Activated CD4-positive, alpha-beta T cell treated with anti-CD3 and anti-CD28 coated beads, Interleukin-2, amount 50 U/mL, for 16 hours (primary cell): ENCODE results near the gene SGK1.
"Not testable (repeated sequence)": the region's sequence is repeated elsewhere in the genome, so short reads cannot be mapped to it uniquely, and the experiment has no call there.

Experiments
- DNase-seq: peaks from one replicate; pipeline ENCODE4 v3.0.0-alpha.2; 2020

SGK1 gene

DNA sequence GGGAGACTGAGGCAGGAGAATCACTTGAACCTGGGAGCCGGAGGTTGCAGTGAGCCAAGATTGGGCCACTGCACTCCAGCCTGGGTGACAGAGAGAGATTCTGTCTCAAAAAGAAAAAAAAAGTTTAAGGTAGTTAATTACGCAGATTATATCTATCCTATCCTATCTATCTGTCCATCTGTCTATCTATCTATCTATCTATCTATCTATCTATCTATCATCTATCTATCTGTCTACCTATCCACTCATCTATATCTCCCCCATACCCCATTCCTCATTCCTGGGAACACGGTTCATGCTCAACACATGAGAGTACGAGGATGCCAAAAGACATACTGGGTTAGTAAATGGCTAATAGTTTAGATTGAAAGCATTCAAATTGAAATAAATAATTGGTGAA, 8.3 kb upstream of the SGK1 start:
- DNase-seq: not testable (repeated sequence)

- no peak for DNase-seq
Observed at GRCh38 chr6:134324766-134325165, 6.9 kb upstream of the SGK1 start.

DNA sequence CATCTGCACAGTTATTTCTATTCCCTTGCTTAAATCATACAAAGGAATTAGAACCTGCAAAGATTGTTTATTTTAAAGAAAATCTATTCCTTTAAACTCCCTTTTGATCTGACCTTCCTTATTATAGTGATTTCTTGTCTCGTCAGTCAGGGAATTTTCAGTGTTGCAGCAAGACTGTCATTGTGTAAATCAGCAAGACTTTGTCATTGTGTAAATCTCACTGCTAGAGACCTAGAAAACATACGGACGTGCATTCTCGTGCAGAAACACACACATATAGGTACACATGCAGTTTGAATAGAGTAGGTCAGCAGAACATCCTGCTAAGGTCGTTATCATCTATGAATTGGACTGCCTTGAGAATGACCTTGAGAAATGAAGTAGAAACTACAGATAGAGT, 6.2 kb upstream of the SGK1 start:
- no peak for DNase-seq

- DNase-seq: no peak
Observed at GRCh38 chr6:134323698-134324097, 5.8 kb upstream of the SGK1 start.

DNA sequence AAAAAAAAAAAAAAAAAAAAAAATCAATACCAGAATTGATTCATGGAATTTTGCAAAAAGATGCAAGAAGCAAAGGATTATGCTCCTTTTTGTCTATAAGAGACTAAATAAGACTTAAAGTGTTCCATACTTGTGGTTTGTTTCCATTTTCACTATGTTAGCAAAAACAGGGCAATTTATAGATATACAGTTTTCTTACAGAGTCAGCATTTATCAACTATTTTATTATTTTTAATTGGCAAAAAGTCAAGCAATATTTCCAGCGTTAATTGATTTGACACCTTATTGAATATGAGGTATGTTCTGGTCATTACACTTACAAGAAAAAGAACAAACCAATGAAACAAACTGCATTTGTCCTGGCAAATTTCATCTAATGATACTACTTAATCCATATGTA, 5.4 kb upstream of the SGK1 start:
- DNase-seq: no peak

GRCh38 chr6:134322216-134322615, 4.3 kb upstream of the SGK1 start:
- no peak for DNase-seq

GRCh38 chr6:134321246-134321645, 3.3 kb upstream of the SGK1 start:
- no peak for DNase-seq

DNA sequence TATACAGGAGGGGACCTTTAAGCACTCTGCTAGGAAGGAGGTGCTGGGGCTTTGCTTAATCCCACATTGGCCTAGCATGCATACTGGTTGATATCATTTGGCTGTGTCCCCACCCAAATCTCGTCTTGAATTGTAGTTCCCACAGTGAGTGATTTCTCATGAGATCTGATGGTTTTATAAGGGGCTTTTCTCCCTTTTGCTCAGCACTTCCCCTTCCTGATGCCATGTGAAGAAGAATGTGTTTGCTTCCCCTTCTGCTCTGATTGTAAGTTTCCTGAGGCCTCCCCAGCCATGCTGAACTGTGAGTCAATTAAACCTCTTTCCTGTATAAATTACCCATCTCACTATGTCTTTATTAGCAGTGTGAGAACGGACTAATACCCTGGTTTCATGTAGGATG, 1.8 kb upstream of the SGK1 start:
- not testable (repeated sequence) for DNase-seq

GRCh38 chr6:134318974-134319281, 1.0 kb upstream of the SGK1 start:
- DNase-seq: no peak

GRCh38 chr6:134318236-134318973, 493 bp upstream of the SGK1 start:
- no peak for DNase-seq

DNA sequence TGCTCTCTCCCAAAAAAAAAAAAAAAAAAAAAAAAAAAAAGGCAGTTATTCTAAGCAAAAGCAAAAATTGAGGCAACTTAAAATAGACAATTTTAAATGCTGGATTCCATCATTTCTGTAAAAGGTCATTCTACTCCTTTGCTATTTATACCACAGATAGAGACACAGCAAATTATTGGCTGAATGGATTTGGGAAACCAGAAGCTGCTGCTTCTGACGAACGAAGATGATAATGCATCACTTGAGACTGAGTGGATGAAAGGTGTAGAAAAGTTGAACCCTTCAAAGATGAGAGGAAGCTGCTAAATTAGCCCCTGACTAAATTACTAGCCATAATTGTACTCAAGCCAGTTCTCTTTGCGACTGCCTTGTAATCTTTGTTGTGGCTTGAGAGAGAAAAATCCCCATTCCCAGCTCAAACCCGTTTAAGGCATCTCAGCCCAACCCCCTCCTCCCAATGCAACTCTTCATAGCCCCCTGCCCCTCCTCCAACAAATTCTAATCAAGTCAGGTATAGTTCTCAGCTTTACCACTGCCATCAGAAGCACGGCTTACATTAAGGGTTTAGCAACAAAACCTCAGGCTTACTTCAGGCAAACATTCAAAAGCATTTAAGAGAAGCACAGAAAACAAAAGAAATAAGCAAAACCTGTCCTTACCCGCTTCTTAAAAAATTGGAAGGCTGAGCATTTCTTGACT, 1.0 kb downstream of the SGK1 start:
- DNase-seq: no peak

- DNase-seq: no peak
Observed at GRCh38 chr6:134315974-134316441, 1.9 kb downstream of the SGK1 start.

DNA sequence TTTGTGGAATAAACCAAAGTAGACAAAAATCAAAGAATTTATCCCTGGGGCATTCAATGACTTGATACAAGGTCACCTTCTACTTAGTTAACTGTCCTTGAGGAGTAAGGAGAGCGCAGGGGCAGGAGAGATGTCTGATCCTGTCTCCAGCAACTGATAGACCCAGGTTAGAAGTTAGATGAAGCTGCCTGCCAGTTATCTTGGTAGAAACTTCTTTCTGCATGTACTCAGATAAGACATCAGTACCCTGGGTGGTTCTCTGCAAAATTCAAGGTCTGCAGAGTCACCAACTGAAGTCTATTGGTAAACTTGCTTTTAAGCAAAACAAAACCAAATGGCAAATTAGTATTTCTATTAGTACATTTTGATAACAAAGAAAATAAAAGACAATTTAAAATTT, 2.7 kb downstream of the SGK1 start:
- DNase-seq: no peak

- no peak for DNase-seq
Observed at GRCh38 chr6:134314006-134314821, 3.7 kb downstream of the SGK1 start.

DNA sequence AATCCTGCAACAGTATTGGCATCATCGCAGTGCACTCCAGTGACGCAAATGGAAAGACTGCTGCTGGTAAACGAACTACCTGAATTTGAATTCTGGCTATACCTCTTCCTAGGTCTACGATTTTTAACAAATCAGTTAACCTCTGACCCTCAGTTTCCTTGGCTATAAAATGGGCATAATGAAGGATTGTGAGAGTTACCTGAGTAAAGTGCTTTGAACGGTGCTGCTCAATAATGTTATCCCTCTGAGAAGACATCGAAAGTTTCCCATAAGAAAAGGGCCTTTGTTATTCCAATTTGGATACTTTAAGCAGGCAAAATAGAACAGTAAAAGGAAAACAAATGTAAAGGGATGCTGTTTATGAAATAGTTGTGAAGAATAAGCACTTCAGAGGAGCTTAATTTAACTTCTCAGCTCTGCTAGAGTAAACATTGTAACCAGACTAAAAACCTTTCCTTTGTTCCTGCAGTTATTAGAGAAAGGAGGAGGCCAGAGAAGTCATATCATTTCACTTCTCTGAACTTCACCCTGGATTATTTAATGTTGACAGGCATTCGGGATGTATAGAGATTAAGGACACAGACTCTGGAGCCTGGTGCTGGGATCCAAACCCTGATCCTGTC, 5.8 kb downstream of the SGK1 start:
- no peak for DNase-seq

GRCh38 chr6:134310817-134311216, 7.1 kb downstream of the SGK1 start:
- no peak for DNase-seq

- DNase-seq: no peak
Observed at GRCh38 chr6:134309983-134310605, 7.8 kb downstream of the SGK1 start.

DNA sequence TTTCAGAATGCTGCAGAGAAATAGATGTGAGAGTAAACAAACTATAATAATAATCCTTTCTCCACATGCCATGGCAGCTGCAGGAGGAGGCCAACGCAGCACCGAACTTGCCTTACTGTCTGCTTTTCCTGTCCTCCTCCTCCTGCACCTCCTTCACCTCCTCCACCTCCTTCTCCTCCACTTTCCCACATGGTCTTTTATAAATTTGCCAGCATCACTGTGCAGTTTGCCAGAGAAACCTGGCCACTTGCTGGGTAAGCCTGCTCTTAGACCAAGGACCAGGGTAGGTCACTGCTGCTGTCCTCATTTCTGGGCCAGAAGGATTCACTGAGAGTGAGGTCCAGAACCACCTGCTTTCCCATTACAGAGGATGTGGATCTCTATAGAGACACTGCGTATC, 8.7 kb downstream of the SGK1 start:
- no peak for DNase-seq

GRCh38 chr6:134308800-134309199, 9.1 kb downstream of the SGK1 start:
- DNase-seq: no peak

DNA sequence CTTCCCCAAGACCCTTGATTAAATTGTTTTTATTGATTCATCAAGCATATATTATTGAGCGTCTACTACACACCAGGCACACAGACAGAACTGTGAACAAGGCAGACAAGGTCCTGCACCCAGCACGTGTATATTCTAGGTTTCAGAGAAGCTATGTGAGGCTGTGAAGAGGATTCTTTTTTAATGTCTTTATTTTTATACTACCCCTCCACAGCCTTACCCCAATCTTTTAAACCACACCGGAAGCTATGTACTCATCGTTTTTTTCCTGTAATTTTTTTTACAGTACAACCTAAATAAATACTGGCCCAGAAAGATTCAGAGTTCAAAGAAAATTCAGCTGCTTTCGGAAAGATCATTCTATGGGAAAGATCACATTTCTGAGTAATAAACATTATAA, 10.0 kb downstream of the SGK1 start:
- no peak for DNase-seq

- DNase-seq: no peak
Observed at GRCh38 chr6:134307075-134307474, 10.8 kb downstream of the SGK1 start.

GRCh38 chr6:134304381-134304780, 13.5 kb downstream of the SGK1 start:
- not testable (repeated sequence) for DNase-seq

GRCh38 chr6:134303891-134304290, 14.0 kb downstream of the SGK1 start:
- no peak for DNase-seq
